Stimulated activated CD4-positive, alpha-beta T cell treated with anti-CD3 and anti-CD28 coated beads, Interleukin-15, amount 100 ng/mL, for 1 hour (primary cell): ENCODE measurements around the gene ADK.

Experiments
- DNase-seq, 2 donors: peaks; one replicate each; pipeline ENCODE4 v3.0.0-alpha.2; 2020; ENCODE audit warnings: low read depth in 1 of 2, low spot score in 1 of 2

The ADK gene

DNA sequence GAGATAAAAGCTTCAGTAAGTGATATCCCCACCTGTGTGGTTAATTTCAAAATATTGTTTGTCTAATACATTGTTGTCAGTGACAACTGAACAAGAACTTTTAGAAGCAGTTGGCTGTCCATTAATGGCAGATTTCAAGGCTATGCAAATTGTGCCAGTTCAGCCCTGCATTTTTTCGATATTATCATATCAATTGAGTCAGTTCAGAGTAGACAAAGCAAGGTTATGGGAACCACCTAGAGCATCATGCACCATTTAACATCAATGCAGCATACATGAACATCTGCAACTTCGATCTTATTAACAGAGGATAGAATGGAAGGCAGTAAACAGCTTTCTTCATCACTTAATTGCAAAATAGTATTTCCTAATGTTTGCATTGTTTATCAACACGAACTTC is 494.7 kb downstream of the ADK start:
- no peak for DNase-seq

- no peak for DNase-seq
These were observed 499.6 kb downstream of the ADK start for GRCh38 chr10:74650613-74651012.

GRCh38 chr10:74651565-74651964 is 500.5 kb downstream of the ADK start:
- no peak for DNase-seq

DNA sequence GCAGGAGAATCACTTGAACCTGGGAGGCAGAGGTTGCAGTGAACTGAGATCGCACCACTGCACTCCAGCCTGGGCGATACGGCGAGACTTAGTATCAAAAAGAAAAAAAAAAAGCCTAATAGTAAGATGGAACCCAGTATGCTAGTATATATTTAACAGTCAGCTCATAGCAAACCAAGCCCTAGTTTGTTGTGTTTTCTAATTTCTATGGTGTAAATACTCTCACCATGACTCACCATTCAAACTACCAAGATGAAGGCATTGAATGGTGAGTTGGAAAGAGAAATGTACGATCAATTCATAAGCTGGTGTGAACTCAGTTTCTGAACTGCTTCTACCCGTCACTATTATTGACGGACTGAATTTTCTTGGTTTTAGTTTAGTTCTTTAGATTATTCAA is 501.6 kb downstream of the ADK start:
- no peak for DNase-seq

- no peak for DNase-seq
These were observed 507.5 kb downstream of the ADK start for GRCh38 chr10:74658511-74658910.

DNA sequence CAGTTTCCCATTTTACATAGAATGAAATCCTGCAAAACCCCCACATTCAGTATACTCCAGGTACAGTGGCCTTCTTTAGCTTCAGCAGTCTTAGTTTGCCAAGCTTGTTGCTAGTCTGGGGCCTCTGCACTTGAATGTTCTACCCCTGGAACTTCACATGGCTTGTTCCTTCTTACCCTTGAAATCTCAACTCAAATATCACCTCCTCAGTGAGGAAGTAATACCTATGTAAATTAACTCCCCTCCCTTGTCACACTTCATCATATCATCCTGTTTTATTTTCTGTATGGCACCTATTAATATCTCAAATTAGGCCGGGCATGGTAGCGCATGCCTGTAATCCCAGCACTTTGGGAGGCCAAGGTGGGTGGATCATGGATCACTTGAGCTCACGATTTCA is 511.6 kb downstream of the ADK start:
- DNase-seq, result no peak

DNA sequence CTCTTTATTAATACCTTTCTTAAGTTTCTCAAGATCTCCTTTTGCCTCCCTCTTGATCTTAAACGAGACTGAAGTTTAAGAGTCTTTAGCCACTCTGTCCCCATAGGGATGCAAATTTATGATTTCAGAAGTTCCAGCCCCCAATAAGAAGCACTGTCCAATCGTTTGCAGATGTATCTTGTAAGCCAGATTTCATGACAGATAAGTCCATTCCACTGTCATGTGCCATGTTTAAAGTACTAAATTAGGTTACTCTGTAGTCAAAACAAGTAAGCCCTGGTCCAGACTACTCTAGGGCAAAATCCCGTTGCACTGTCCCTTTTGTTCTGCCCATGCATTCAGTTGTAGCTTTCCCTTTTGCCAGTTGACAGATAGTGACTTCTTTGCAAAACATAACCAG is 518.2 kb downstream of the ADK start:
- no peak for DNase-seq

DNA sequence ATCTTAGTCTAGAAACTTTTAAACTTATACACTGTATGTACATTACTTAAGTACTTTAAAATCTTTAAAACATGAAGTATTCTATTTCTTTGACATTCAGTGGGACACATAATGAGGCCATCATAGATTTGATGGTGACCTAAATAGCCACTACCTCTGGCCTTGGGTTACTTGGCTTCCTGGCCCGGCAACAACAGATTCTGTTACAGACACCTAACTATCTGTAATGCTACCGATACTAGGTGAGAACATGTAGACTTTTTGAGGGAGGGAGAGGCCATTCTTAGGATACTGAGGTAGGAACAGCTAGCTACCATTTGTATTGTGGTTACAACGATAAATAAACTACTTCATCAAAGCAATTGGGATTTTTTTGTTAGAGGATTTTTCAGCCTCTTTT is 520.7 kb downstream of the ADK start:
- no peak for DNase-seq

- DNase-seq, result no peak
These were observed 521.6 kb downstream of the ADK start for GRCh38 chr10:74672430-74673165.

GRCh38 chr10:74674927-74675326 is 523.9 kb downstream of the ADK start:
- DNase-seq, result no peak

- no peak for DNase-seq
These were observed 524.5 kb downstream of the ADK start for GRCh38 chr10:74675484-74675883.

DNA sequence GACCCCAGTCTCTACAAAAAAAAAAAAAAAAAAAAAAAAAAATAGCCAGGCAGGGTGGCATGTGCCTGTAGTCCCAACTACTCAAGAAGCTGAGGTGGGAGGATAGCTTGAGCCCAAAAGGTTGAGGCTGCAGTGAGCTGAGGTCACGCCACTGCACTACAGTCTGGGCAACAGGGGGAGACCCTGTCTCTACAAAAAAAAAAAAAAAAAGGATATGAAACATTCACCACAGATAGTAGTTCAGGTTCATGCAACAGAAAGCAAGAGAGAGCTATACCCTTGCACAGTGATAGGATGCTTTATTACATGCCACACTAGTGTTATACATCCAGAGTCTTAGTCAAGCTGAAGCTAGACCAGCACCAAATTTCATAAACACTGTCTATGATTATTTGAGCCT is 526.9 kb downstream of the ADK start:
- no peak for DNase-seq

DNA sequence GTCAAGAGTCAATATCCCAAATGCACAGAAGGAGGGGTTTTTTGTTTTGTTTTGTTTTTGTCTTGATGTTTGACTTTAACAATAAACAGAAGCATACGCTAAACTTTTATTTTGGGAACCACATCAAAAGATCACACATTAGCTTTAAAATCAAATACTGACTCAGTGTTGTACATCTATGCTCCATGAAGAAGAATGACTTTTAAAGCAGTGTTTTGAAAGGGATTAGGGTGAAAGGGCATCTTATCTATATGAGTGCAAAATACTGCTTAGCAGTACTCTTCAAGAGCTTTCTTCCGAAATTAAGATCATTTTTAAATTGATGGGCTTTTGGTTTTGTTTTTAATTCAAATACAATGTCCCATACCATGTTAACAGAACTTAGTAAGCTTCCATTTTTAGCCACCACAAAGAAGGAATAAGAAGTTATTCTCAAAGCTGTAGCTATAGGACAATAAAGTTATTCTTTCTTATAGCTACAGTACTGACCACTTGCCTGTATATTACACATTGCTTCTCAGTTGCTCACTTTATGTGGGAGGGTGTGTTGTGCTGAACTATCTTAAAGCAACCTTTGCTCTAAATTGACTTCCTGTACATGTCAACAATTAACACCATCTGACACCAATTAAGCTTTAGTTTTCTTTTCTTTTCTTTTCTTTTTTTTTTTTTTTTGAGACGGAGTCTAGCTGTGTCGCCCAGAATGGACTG is 531.1 kb downstream of the ADK start:
- DNase-seq, result no peak

DNA sequence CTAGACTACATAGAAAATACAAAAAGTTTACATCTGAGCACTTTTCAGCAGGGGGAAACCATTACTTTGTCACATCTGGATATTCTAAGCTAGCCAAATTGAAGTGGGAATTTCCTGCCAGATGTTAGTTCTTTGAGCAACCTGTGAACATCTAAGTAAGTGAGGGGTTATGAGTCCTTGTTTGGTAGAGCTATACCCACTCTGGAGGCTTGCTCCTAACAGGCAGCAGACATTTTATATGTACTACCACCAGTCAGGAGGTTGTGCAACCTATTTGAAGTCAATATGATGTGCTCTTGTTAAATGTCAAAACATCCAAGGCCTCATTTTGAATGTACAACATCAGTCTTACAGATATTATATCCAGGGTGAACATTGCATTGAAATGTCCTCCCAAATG is 532.0 kb downstream of the ADK start:
- DNase-seq, result no peak

- DNase-seq, result no peak
These were observed 532.8 kb downstream of the ADK start for GRCh38 chr10:74683621-74684364.

- DNase-seq, result no peak
These were observed 533.4 kb downstream of the ADK start for GRCh38 chr10:74684462-74684861.

GRCh38 chr10:74685564-74685963 is 534.5 kb downstream of the ADK start:
- no peak for DNase-seq

GRCh38 chr10:74690393-74690792 is 539.4 kb downstream of the ADK start:
- no peak for DNase-seq

GRCh38 chr10:74691164-74691563 is 540.1 kb downstream of the ADK start:
- no peak for DNase-seq

DNA sequence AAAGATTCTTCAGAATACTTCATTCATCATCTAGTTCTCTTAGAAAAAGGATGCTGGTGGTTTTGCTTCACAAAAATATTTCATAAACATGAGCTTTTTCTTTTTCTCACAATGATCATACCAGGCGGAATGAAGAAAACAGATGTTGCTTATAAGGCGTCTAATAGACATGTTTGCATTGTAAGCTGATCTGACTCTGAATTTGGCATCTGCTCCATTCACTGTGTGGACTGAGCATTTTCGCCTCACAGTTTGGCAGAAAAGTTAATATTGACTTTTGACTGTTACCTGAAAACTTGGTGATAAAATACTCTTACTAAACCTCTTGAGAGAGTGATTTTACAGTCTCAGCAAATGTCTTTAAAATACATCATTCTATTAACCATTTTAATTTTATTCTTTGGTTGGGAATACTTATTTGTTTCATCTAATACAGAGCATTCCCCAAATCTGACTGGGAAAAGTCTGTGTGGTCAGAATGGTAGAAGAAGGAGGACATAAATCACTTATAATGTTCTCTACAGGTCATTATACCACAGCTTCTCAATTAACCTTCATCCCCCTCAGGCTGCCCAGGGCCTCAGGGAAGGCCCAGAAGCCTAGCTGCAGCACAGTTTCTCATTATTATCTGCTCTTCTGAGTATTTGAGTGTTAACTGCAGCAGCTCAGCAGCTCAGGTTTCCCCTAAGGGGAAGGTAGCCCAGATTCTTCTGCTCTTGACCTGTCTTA is 553.8 kb downstream of the ADK start:
- no peak for DNase-seq

- no peak for DNase-seq
These were observed 554.4 kb downstream of the ADK start for GRCh38 chr10:74705358-74705980.
